Measurements from ENCODE around the gene ELK1.
"Not testable (repeated sequence)": the region's sequence is repeated elsewhere in the genome, so short reads cannot be mapped to it uniquely, and the experiment has no call there.

ELK1 gene

GRCh38 chrX:47611489-47611888 lies 38.9 kb downstream of the ELK1 start:
- DNase-seq, result no peak

DNA sequence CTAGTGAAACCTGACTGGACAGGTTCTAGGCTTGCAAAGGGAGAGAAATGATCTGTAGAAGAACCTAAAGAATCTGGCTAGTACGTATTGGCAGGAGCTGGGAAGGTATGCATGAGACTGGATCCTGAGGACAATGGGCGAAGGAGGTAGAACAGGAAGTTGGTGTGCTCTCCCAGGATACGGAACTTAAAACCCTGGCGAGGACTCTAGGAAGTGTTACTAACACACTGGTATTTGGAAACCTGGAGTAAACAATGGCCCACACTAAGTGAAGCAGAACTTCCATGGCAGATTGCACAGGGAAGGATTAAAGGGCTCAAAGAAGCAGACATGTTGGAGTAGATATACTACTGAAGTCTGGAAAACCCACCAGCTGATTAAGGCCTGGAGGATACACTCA lies 39.9 kb downstream of the ELK1 start:
- no peak for DNase-seq

DNA sequence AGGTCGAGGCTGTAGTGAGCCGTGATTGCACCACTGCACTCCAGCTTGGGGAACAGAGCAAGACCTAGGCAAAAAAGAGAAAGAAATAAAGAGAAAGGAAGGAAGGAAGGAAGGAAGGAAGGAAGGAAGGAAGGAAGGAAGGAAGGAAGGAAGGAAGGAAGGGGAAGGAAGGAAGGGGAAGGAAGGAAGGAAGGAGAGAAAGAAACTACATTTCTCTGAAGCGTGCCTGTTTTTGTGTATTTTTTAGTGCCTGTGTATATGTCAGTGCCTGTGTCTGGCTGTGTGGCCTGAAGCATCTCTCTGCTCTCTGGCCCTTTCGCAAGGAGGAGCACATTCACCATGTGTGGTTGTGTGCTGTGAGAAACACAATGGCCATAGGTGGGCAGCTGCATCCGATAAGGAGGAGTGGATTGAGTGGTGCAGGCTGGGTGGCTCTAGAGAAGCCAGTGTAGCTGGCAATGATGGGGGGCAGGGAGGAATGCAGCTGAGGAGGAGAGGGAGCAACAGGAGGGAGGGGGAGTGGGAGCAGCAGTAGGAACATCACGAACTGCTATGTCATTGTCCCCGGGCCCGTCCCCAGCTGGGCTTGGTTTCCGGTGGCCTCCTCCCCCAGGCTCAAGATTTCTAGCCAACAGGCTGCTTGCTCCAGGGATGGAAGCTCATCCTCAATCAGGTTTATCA lies 42.1 kb downstream of the ELK1 start:
- DNase-seq, result no peak

GRCh38 chrX:47607091-47607490 lies 43.3 kb downstream of the ELK1 start:
- DNase-seq, result no peak

DNA sequence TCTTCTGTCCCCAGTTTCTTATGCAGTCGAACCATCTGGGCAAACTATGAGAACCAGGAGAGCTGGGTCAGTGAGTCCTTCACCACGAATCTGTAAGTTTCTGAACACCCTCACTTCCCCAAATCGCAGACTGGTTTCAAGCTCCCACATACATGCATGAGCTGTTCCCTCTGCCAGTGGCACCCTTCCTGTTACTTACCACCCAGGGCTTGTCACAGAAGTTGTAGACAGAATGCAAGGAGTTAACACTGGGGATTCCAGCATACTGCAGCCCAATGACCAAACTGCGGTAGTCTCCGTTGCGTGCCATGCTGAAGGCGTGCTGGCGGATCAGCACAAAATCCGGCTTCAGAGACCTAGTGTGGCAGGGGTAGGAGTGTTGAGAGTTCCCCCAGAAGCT lies 45.3 kb downstream of the ELK1 start:
- DNase-seq, result no peak

- DNase-seq, result not testable (repeated sequence)
Observed at GRCh38 chrX:47603125-47603524, 47.2 kb downstream of the ELK1 start.

GRCh38 chrX:47597222-47597621 lies 53.1 kb downstream of the ELK1 start:
- no peak for DNase-seq

DNA sequence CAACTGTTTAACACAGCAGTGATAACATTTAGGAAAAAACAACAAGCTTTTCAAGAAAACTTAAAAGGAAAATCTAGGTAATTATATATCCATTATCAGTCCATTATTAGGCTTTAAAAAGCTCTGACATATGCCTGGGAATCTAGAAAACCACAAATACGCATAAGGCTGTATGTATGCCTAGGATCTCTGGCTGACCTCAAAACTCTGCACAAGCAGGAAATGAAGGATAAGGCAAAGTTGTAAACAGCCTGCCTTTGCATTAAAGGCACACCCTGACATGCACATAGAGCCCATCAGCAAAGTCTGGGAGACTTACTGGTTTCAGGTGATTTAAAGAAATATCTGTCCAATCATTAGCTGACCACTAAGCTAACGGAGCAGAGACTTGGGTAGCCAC lies 54.1 kb downstream of the ELK1 start:
- no peak for DNase-seq

DNA sequence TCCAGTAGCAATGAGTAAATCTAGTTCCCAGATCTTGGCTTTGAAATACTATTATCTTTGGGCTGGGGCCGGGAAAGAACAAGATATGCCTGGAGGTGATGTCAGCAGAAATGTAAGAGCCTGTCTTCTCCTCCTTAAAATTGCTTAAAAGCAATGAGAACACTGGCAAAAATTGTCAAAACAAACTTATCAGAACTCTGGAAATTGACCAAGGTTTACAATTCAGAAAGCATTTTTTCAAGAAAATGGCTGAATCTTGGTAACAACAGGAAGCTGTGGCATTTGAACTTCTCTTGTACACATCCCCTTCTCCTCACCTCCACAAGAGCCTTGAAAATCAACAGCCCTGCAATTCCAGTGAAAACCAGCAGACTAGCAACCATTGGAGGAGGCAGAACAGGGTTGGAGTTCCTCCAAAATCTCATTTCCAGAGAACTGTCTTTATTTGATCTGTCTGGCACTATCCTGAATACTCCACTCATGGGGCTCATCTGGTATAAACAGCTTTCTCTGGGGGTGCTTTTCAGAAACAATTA lies 54.6 kb downstream of the ELK1 start:
- DNase-seq, result peak; percentile 64

DNA sequence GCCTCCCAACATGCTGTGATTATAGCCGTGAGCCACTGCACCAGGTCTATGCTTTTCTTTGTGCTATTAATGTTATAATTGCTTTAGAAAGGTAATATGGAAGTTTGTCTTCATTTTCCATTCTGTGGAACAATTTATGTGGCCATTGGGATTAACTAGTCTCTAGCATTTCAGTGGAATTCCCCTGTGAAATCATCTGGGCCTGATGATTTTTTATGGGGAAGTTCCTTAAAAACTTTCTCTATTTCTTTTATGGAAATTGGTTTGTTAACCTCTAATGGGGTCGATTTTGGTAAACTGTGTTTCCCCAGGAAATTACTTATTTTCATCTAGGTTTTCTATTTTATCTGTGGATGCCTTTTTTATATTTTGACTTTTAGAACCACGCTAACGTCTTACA lies 56.8 kb downstream of the ELK1 start:
- DNase-seq, result no peak

GRCh38 chrX:47590984-47591383 lies 59.4 kb downstream of the ELK1 start:
- DNase-seq, result no peak

DNA sequence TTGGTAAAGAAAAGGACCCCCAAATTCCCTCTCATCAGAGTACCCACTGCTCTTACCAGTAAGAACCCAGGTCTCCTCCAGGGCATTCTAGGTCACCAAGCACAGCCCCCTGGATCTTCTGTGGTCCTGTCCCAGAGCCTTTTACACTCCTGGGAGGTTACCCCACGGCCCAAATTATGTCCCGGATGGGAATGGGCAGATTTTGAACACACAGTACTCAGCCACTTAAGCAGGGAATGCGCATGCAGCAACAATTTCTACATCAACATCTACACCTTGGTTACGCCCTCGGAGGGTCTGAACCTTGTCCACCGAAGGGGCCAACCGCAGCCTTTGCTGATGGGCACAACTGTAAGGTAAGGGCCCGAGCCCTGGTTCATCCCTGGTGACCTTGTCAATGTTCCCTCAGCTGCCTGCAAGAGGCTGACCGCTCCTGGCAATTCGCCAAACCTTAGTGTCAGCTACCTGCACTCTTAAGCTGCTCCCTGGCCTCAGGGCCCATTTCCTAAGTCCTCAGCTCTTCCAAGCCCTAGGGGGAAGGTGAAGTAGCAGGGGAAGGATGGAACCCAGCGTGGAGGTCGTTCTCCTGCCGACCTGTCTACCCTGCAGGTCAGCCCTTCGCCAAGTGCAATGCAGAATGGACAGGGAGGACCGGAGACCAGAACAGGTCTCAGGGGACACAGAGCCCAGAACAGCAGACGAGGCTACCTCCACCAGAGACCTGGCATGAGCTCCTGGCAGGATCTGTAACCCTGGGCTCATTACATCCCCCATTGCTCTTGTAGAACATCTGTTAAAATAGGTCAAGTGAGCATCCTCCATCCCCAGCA lies 62.2 kb downstream of the ELK1 start:
- no peak for DNase-seq

DNA sequence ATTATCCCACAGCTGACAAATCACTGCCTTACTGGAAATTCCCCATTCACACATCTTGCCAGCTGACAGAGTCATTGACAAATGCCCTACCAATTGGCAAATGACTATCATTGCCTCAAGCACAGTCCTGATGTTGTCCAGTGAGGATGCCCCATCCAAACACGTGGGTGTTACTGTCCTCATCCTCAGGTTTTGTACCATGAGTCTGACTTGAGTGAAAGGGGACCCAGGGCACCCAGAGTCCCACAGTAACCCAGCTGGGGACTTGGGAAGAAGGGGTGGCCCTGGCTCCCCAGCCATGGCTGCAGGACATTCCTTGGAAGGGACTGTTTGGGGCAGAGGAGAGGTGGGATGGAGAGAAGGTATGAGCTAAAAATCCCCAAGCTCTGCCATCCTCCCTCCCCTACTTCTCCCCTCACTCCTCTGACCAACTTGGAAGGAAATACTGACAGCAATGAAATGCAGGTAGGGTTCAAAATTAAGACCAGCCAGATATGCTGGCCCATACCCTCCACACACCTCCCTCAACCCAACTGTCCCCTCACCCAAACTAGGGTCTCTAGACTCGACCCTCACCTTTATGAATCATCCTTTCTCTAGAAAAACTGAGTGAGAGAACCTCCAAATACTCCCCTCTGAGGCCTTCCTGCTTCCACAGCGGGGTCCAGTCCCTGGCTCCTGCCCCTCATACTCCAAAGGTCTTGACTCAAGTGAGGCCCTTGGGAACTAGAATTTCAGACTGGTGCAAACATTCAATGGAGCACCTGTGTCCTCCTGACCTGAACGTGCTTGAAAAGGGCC lies 63.1 kb downstream of the ELK1 start:
- no peak for DNase-seq

GRCh38 chrX:47586043-47586787 lies 64.1 kb downstream of the ELK1 start:
- no peak for DNase-seq

Measured in fibroblast of skin of scalp (primary cell).